K562 (cell line): ENCODE results near the gene DEFB113. TPM values are rescaled to one million over a fixed set of nuclear protein-coding genes. Genes with fewer than 3 reads are reported as not detected.

Experiments used
- ATAC-seq: fragments of 200-7000 bp; cut with Tn5 transposase; 3 replicates; pipeline ENCODE4 v1.9.1; 2020; ENCODE audit warnings: moderate library complexity
- BruUV-seq: library from RNA; stranded (reverse); fragments of 400-500 nt; replicated peaks from 2 replicates; lab custom pipeline; 2021; lab: Mats Ljungman, UMichigan
- CTCF ChIA-PET: fragments of 300-600 bp; formaldehyde crosslinking; extraction: SDS; loops from one replicate; lab custom pipeline; 2021; ENCODE audit warnings: low intra/inter-chr PET ratio; lab: Yijun Ruan, JAX
- POLR2A ChIA-PET: fragments of 300-600, 350-650 bp; sonication (Branson Sonifier 250); formaldehyde crosslinking; extraction: SDS; loops from one replicate; lab custom pipeline; 2021; ENCODE audit warnings: antibody characterized with exemption, inconsistent platforms; lab: Yijun Ruan, JAX
- DNase-seq, 4 experiments: peaks; one replicate each; pipeline versions ENCODE4 v3.0.0 to v3.0.0-alpha.2; 2011 to 2018; ENCODE audit warnings: low spot score in 3 of 4, mixed read lengths in 3 of 4; ENCODE audit errors: extremely low read depth in 1 of 4
- FAIRE-seq: peaks from 2 replicates; lab custom pipeline; 2011; peaks lifted over from hg19 to GRCh38; lab: Jason Lieb, UNC
- H2AFZ ChIP-seq: 2 replicates; pipeline ENCODE4 v1.6.0; 2011; ENCODE audit warnings: low read depth, low read length, control low read depth, inconsistent platforms
- H3K27ac ChIP-seq: fragments of 200-600 bp; 3 replicates; pipeline ENCODE4 v1.8.0; 2011; ENCODE audit warnings: low read depth, mild to moderate bottlenecking, control low read depth, inconsistent platforms, low read length, moderate library complexity, mixed read lengths; ENCODE audit errors: extremely low read depth
- H3K27me3 ChIP-seq, 2 experiments: fragments of 300-600 bp in 1 of 2; 2 replicates in 1 of 2; 3 replicates in 1 of 2; pipeline versions ENCODE4 v1.6.0 to v1.8.0; 2011; ENCODE audit warnings: inconsistent platforms in 2 of 2, low read length in 2 of 2, mild to moderate bottlenecking in 1 of 2, mixed read lengths in 1 of 2, moderate library complexity in 1 of 2; ENCODE audit not compliant: control insufficient read depth in 2 of 2, insufficient read depth in 2 of 2
- H3K36me3 ChIP-seq: fragments of 300-600 bp; 3 replicates; pipeline ENCODE4 v1.8.0; 2011; ENCODE audit warnings: mild to moderate bottlenecking, low read length, inconsistent platforms; ENCODE audit not compliant: control insufficient read depth, insufficient read depth
- H3K4me1 ChIP-seq, 2 experiments: fragments of 200-600 bp in 1 of 2; replicated peaks in 1 of 2; 2 replicates in 1 of 2; 3 replicates in 1 of 2; pipeline versions ENCODE4 v1.5.1 to v1.8.0; 2011; ENCODE audit warnings: inconsistent platforms in 2 of 2, low read length in 2 of 2, mild to moderate bottlenecking in 1 of 2, mixed read lengths in 1 of 2, moderate library complexity in 1 of 2; ENCODE audit not compliant: control insufficient read depth in 2 of 2, insufficient read depth in 2 of 2
- H3K4me2 ChIP-seq: 2 replicates; pipeline ENCODE4 v1.6.1; 2011; ENCODE audit warnings: low read length, control low read depth, inconsistent platforms, mixed read lengths; ENCODE audit not compliant: insufficient read depth
- H3K4me3 ChIP-seq: fragments of 200-600 bp; sonication (generic), shearing (Covaris generic); 2 replicates; pipeline ENCODE4 v1.5.1; 2016; ENCODE audit warnings: control low read depth, inconsistent platforms
- H3K79me2 ChIP-seq: fragments of 200-600 bp; 3 replicates; pipeline ENCODE4 v1.8.0; 2011; ENCODE audit warnings: low read length, inconsistent platforms; ENCODE audit not compliant: control insufficient read depth, insufficient read depth
- H3K9ac ChIP-seq, 2 experiments: 2 replicates each; pipeline versions ENCODE4 v1.6.0 to v1.6.1; 2011; ENCODE audit warnings: low read depth in 2 of 2, low read length in 2 of 2, control low read depth in 1 of 2, inconsistent platforms in 1 of 2, mild to moderate bottlenecking in 1 of 2, mixed read lengths in 1 of 2; ENCODE audit not compliant: insufficient read depth in 1 of 2
- H3K9me1 ChIP-seq: one replicate; pipeline ENCODE4 v1.6.0; 2011; ENCODE audit warnings: inconsistent platforms, mild to moderate bottlenecking, low read length, moderate library complexity; ENCODE audit not compliant: control insufficient read depth, insufficient read depth
- H3K9me3 ChIP-seq: replicated peaks from 2 replicates; pipeline ENCODE4 v1.5.1; 2011; ENCODE audit warnings: low read depth, low read length, inconsistent platforms; ENCODE audit not compliant: control insufficient read depth, insufficient read depth
- H4K20me1 ChIP-seq: replicated peaks from 2 replicates; pipeline ENCODE4 v1.6.1; 2011; ENCODE audit warnings: low read length, inconsistent platforms, mixed read lengths; ENCODE audit not compliant: control insufficient read depth, insufficient read depth
- ATF3 ChIP-seq, 2 experiments: fragments of 450-650 bp in 1 of 2; sonication (generic) in 1 of 2; formaldehyde crosslinking in 1 of 2; IDR thresholded peaks in 1 of 2; conservative IDR thresholded peaks in 1 of 2; 2 replicates each; pipeline versions ENCODE4 v1.6.1 to v1.8.1; 2016 to 2023; ENCODE audit warnings: mild to moderate bottlenecking in 2 of 2, moderate library complexity in 2 of 2, inconsistent platforms in 1 of 2, missing genetic modification reagents in 1 of 2
- MAFG ChIP-seq: fragments of 450-650 bp; conservative IDR thresholded peaks from 2 replicates; pipeline ENCODE4 v1.6.1; 2016; ENCODE audit warnings: missing genetic modification characterization, missing compliant biosample characterization
- NKRF ChIP-seq: fragments of 450-650 bp; IDR thresholded peaks from 2 replicates; pipeline ENCODE4 v1.6.1; 2016; ENCODE audit warnings: borderline replicate concordance
- SMAD2 ChIP-seq: fragments of 150-350 bp; IDR thresholded peaks from 2 replicates; pipeline ENCODE4 v1.6.1; 2014; ENCODE audit warnings: low read depth, mild to moderate bottlenecking, low read length
- ZBTB1 ChIP-seq: sonication (generic); formaldehyde crosslinking; IDR thresholded peaks from 2 replicates; pipeline ENCODE4 v1.8.1; 2023; ENCODE audit warnings: missing genetic modification reagents, low read depth, mild to moderate bottlenecking, borderline replicate concordance
- ZBTB11 ChIP-seq, 3 experiments: fragments of 200-800 bp in 1 of 3; fragments of 250-450 bp in 1 of 3; fragments of 450-650 bp in 1 of 3; sonication (Bioruptor Pico) in 1 of 3; sonication (Bioruptor generic) in 1 of 3; formaldehyde crosslinking in 1 of 3; IDR thresholded peaks; 2 replicates each; pipeline versions ENCODE4 v1.6.1 to v1.8.0; 2016 to 2022; ENCODE audit warnings: mild to moderate bottlenecking in 2 of 3, missing genetic modification characterization in 2 of 3, missing compliant biosample characterization in 1 of 3, moderate library complexity in 1 of 3
- ZNF561 ChIP-seq: fragments of 450-650 bp; formaldehyde crosslinking; conservative IDR thresholded peaks from 2 replicates; pipeline ENCODE4 v1.4.0; 2020; ENCODE audit warnings: mild to moderate bottlenecking, moderate library complexity
- ZNF696 ChIP-seq: fragments of 250-450 bp; sonication (Bioruptor Pico); conservative IDR thresholded peaks from 2 replicates; pipeline ENCODE4 v1.4.0; 2020; ENCODE audit warnings: mild to moderate bottlenecking, moderate library complexity
- ZNF764 ChIP-seq: fragments of 250-450 bp; sonication (Bioruptor Pico); IDR thresholded peaks from 2 replicates; pipeline ENCODE4 v1.4.0; 2020; ENCODE audit warnings: low read depth, mild to moderate bottlenecking, moderate library complexity
- ZNF778 ChIP-seq: fragments of 450-650 bp; formaldehyde crosslinking; IDR thresholded peaks from 2 replicates; pipeline ENCODE4 v1.4.0; 2020; ENCODE audit warnings: mild to moderate bottlenecking, moderate library complexity
- WGBS: fragments of 100-300 bp; shearing (Covaris generic); methylation state at CpG from one replicate; pipeline ENCODE4 v1.1.6; 2016; ENCODE audit warnings: low coverage, mixed read lengths; ENCODE audit not compliant: insufficient coverage; ENCODE audit errors: missing lambda C conversion rate; 5-methylcytosine and 5-hydroxymethylcytosine counted together
- in situ Hi-C: fragments of 300-500 bp; cut with MboI; formaldehyde crosslinking; loops from 4 replicates; pipeline ENCODE4 v1.15.0; 2018; ENCODE audit warnings: inconsistent platforms, mixed read lengths
- intact Hi-C: fragments of 100-400 bp; cut with micrococcal nuclease; formaldehyde crosslinking; loops from 2 replicates; pipeline ENCODE4 v1.14.2; 2022
- polyA plus RNA-seq, 8 experiments: library from polyadenylated mRNA; depleted of rRNA in 4 of 8; stranded (reverse) in 5 of 8; unstranded in 3 of 8; fragments of >200 nt; fragmentation: Nextera tagmentation in 2 of 8; fragmentation: Illumina TruSeq in 1 of 8; extraction: Ambion mirVana in 2 of 8; extraction: Trizol in 1 of 8; gene quantifications; 2 replicates each; pipeline versions ENCODE4 v1.2.1 to v1.2.3, GENCODE V29; 2011 to 2014; ENCODE audit warnings: inconsistent platforms in 1 of 8, missing spikeins in 1 of 8
- total RNA-seq, 7 experiments: library from RNA; depleted of rRNA in 6 of 7; stranded (reverse); fragments of >200 nt in 6 of 7; fragmentation: Illumina TruSeq in 2 of 7; extraction: Trizol in 2 of 7; gene quantifications; 2 replicates each; pipeline versions ENCODE4 v1.2.1 to v1.2.3, GENCODE V29; 2011 to 2021; ENCODE audit warnings: low replicate concordance in 1 of 7
- TF ChIP-seq, protein P1 (sequence below): fragments of 250-450 bp; sonication (Bioruptor Pico); IDR thresholded peaks from 2 replicates; pipeline ENCODE4 v1.5.0; 2020; ENCODE audit warnings: mild to moderate bottlenecking

The DEFB113 gene
- total and polyA plus RNA-seq, 9 of the 15 experiments (the other 6 are each of a cell fraction or from before 2014, with no cell fraction given) = not detected

DNA sequence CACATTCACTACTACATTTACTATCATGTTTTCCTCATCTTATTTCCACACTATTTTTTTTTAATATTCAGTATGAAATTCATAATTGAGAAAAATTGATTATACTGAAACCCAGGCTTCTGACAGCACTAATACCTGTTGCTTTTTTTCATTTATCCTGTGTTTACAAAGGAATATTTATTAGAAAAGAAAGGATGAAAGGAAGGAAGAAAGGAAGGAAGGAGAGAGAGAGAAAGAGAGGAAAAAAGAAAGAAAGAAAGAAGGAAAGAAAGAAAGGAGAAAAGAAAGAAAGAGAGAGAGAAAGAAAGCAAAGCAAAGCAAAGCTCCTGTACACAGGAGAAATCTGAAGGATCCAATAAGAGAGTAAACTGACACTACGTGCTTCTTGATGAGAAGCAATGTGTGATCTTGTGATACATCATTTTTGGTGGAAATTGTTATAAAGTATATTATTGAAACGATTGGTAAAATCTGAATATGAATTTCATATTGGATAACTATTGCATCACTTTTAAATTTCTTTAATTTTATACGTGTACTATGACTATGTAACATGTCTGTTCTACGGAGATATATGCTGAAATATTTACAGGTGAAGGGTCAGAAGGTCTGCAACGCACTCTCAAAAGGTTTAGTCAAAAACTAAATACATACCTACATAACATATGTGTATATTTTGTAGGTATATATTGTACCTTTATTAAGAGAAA lies 49.3 kb downstream of the DEFB113 start (continued):
- TF ChIP-seq ATF3 (IDR thresholded peaks at IDR 0.05) (peak; percentile 70), ATF3 (CRISPR knock-in tag; conservative IDR thresholded peaks at IDR 0.05) (no peak), MAFG (tag) (no peak)

GRCh38 chr6:49919261-49919660 lies 50.2 kb downstream of the DEFB113 start:
- BruUV-seq = no TSS peak
- Histone ChIP-seq H3K27ac (no peak overlapping the region), H3K9me3 (no peaks in the 10 kb centered on the region), H3K36me3 (no peaks in the 10 kb centered on the region), H3K79me2 (no peaks in the 10 kb centered on the region), H3K4me1 (no peaks in the 10 kb centered on the region), H3K4me2 (no peak overlapping the region), H2AFZ (no peak overlapping the region), H4K20me1 (no peaks in the 10 kb centered on the region), H3K9ac (no peak overlapping the region), H3K9me1 (no peaks in the 10 kb centered on the region), H3K4me3 (no peak overlapping the region), H3K27me3 (no peaks in the 10 kb centered on the region)
- FAIRE-seq (no peak), ATAC-seq (no peak), DNase-seq (no peak)
- intact Hi-C loops = no loop called here
- WGBS = 13% methylated on average over 4 of the region's 4 CpGs
- ChIA-PET CTCF (no interaction called here), POLR2A (interaction anchor here (0.7 kb wide), 1 partner anchor 112 kb away, joined by 3 read pairs; no protein-coding TSS in a partner anchor)
- in situ Hi-C loops = no loop called here
- TF ChIP-seq ZNF778 = no peak
- TF ChIP-seq, protein P1, sequence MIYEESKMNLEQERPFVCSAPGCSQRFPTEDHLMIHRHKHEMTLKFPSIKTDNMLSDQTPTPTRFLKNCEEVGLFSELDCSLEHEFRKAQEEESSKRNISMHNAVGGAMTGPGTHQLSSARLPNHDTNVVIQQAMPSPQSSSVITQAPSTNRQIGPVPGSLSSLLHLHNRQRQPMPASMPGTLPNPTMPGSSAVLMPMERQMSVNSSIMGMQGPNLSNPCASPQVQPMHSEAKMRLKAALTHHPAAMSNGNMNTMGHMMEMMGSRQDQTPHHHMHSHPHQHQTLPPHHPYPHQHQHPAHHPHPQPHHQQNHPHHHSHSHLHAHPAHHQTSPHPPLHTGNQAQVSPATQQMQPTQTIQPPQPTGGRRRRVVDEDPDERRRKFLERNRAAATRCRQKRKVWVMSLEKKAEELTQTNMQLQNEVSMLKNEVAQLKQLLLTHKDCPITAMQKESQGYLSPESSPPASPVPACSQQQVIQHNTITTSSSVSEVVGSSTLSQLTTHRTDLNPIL (CRISPR knock-in tag) = no peak
- TF ChIP-seq SMAD2 = no peak
- no peak for TF ChIP-seq ZBTB11 (CRISPR knock-in tag; IDR thresholded peaks at IDR 0.05)
- no peak for TF ChIP-seq ZNF561 (CRISPR knock-in tag)
- TF ChIP-seq ZNF764 = no peak
- no peak for TF ChIP-seq ZBTB1 (CRISPR knock-in tag)
- no peak for TF ChIP-seq NKRF
- no peak for TF ChIP-seq ZNF696
